Parathyroid adenoma (tissue), 2 donors: ENCODE measurements around the gene HIRIP3.

Experiments
- H2AFZ ChIP-seq: fragments of 300-600 bp; sonication (generic); one replicate; pipeline ENCODE4 v1.7.0; 2017; ENCODE audit warnings: antibody characterized with exemption, mild to moderate bottlenecking
- H3K27ac ChIP-seq: fragments of 300-600 bp; sonication (generic); one replicate; pipeline ENCODE4 v1.7.0; 2017
- H3K27me3 ChIP-seq: fragments of 300-600 bp; sonication (generic); one replicate; pipeline ENCODE4 v1.7.0; 2017; ENCODE audit warnings: low read length; ENCODE audit not compliant: control insufficient read depth, insufficient read depth
- H3K36me3 ChIP-seq: fragments of 300-600 bp; sonication (generic); one replicate; pipeline ENCODE4 v1.7.0; 2017; ENCODE audit warnings: low read length; ENCODE audit not compliant: control insufficient read depth, insufficient read depth
- H3K4me1 ChIP-seq: fragments of 300-600 bp; sonication (generic); one replicate; pipeline ENCODE4 v1.7.0; 2017; ENCODE audit warnings: control low read depth
- H3K4me2 ChIP-seq: fragments of 300-600 bp; sonication (generic); one replicate; pipeline ENCODE4 v1.7.0; 2017; ENCODE audit warnings: low read length
- H3K4me3 ChIP-seq: fragments of 300-600 bp; sonication (generic); one replicate; pipeline ENCODE4 v1.7.0; 2017; ENCODE audit warnings: low read depth, low read length
- H3K79me2 ChIP-seq: fragments of 300-600 bp; sonication (generic); one replicate; pipeline ENCODE4 v1.7.0; 2017; ENCODE audit warnings: control low read depth
- H3K9ac ChIP-seq: fragments of 300-600 bp; sonication (generic); one replicate; pipeline ENCODE4 v1.7.0; 2017; ENCODE audit warnings: mild to moderate bottlenecking
- H3K9me3 ChIP-seq: fragments of 300-600 bp; sonication (generic); one replicate; pipeline ENCODE4 v1.7.0; 2017; ENCODE audit warnings: low read length; ENCODE audit not compliant: control insufficient read depth
- TF ChIP-seq, protein P1 (sequence below): fragments of 300-600 bp; sonication (generic); IDR thresholded peaks from one replicate; pipeline ENCODE4 v1.7.0; 2017; ENCODE audit warnings: antibody characterized with exemption, mild to moderate bottlenecking
- donor health status: primary hyperparathyroidism.

Gene HIRIP3

DNA sequence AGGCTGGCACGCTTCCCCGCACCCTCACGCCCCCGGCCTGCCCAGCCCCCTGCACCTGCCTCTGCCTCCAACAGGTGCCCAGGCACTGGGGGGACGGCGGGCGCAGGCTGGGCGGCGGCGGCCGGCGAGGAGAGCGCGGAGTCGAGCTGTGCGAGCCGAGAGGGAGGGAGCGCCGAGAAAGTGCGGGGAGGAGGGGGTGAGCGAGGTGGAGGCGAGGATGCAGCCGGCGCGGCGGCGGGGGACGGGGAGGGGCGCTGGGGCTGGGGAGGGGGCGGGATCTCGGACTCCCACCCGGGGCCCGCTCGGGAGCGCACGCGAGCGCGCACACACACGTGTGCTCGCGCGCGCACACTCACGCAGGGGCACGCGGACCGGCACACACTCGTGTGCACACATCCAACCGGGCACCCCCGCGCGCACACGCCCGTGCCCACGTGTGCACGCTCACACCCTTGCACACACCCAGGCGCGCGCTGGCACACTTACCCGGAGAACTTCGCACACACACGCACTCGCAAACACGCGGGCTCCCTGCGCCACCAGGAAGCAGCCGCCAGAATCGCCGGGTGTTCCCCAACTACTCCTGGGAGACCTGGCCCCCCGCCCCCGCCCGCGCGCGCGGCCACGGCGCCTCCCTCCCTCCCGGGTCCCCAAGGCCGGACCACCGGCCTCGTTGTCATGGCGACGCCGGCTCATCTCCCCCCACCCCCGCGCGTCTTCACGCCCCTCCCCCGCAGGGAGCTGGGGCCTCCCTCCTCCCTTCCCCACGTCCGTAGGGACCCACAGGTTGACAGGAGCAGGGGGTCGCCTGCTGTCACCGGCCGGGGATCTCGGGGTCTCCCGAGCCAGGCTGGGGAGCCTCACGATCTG, 15.7 kb upstream of the HIRIP3 start, which contains the start of gene DOC2A:
Gene DOC2A (minus strand): TSS at position 184 of the 870 bp plus-strand sequence. CDS start 805 bp downstream, outside the sequence.
- Histone ChIP-seq H2AFZ (peak within 1 kb of the TSS; percentile 11), H3K79me2 (no peaks in the 10 kb centered on the region), H3K36me3 (no peaks in the 10 kb centered on the region), H3K27me3 (peaks cover 4% of the 10 kb centered on the region), H3K9ac (no peak within 1 kb of the TSS), H3K4me2 (peak within 1 kb of the TSS; percentile 49), H3K4me3 (no peak within 1 kb of the TSS), H3K9me3 (no peaks in the 10 kb centered on the region), H3K27ac (no peak within 1 kb of the TSS), H3K4me1 (peaks cover 3% of the 10 kb centered on the region)
- TF ChIP-seq, protein P1, sequence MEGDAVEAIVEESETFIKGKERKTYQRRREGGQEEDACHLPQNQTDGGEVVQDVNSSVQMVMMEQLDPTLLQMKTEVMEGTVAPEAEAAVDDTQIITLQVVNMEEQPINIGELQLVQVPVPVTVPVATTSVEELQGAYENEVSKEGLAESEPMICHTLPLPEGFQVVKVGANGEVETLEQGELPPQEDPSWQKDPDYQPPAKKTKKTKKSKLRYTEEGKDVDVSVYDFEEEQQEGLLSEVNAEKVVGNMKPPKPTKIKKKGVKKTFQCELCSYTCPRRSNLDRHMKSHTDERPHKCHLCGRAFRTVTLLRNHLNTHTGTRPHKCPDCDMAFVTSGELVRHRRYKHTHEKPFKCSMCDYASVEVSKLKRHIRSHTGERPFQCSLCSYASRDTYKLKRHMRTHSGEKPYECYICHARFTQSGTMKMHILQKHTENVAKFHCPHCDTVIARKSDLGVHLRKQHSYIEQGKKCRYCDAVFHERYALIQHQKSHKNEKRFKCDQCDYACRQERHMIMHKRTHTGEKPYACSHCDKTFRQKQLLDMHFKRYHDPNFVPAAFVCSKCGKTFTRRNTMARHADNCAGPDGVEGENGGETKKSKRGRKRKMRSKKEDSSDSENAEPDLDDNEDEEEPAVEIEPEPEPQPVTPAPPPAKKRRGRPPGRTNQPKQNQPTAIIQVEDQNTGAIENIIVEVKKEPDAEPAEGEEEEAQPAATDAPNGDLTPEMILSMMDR: no peak

DNA sequence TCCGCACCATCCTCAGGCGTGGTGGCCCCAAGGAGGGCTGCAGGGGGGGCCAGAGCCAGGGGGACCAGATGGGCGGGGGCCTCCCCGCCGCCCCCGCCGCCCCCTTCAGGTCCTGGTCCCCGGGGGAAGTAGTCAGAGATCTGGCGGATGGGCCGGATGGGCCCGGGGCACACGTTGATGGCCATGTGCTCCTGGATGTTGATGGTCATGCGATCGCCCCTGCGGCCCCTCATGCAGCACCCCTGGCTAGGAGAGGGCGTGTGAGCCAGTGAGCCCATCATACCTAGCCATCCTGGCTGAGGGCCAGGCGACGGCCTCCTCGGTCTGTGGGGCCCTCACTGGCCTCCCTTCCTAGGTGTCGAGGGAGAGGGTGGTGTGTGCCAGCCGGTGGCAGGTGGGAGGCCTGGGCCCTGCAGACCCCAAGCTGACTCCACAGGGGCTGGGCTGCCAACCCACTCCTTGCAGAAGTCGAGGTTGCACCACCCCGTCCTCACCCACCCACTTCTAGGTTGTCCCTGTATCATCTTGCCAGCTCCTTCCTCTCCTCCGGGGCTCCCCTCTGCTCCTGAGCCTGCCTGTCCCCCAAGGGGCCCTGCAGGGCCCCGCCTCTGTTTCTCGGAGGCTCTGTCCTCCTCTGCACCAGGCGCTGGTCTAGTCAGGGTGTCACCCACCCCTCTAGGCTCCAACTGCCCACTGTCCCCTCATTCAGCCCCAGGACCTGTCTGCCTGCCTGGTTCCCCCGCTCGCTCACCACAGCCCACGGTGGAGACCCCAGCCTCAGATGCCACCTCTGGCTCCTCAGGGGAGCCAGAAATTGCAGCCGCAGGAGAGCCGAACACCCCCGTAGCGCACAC, 14.8 kb upstream of the HIRIP3 start:
- no peak overlapping the region for H2AFZ ChIP-seq
- no peaks in the 10 kb centered on the region for H3K36me3 ChIP-seq
- H3K27ac ChIP-seq: no peak overlapping the region
- no peak overlapping the region for H3K9ac ChIP-seq
- H3K9me3 ChIP-seq: no peaks in the 10 kb centered on the region
- H3K4me1 ChIP-seq: peaks cover 3% of the 10 kb centered on the region
- H3K79me2 ChIP-seq: no peaks in the 10 kb centered on the region
- H3K4me2 ChIP-seq: peak overlapping the region; percentile 49
- H3K27me3 ChIP-seq: peaks cover 4% of the 10 kb centered on the region
- H3K4me3 ChIP-seq: no peak overlapping the region
- TF ChIP-seq, protein P1: no peak

- Histone ChIP-seq H3K9me3 (no peaks in the 10 kb centered on the region), H3K4me3 (no peak overlapping the region), H3K27ac (no peak overlapping the region), H3K4me2 (no peak overlapping the region), H3K9ac (no peak overlapping the region), H3K79me2 (no peaks in the 10 kb centered on the region), H3K27me3 (peaks cover 4% of the 10 kb centered on the region), H3K4me1 (peaks cover 3% of the 10 kb centered on the region), H3K36me3 (no peaks in the 10 kb centered on the region), H2AFZ (no peak overlapping the region)
- TF ChIP-seq, protein P1: no peak
These were observed 13.9 kb upstream of the HIRIP3 start for GRCh38 chr16:30009085-30009862.

DNA sequence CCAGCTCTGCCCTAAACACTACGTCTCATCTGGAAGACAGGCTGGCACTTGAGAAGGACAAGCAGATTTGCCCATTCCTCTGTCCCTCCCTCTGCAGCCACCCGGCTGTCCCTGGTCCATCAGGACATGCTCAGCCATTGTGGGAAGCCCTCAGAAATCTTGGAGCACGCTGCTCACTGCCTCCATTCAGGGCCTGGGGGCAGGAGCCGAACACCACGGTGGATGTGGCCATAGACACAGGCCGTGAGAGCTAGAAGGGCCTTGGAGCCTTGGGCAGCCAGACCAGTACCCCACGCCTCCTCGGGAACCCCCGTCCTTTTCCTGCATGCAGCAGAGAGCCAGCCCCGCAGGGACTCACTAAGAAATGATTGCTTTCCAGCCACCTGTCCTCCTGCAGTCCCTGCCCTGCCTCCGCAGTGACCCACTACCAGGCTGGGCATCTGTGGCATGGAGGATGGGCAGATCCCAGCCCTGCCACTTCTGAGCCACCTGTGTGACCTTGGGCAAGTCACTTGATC, 12.0 kb upstream of the HIRIP3 start:
- Histone ChIP-seq H3K27ac (no peak overlapping the region), H3K4me3 (no peak overlapping the region), H3K27me3 (peaks cover 4% of the 10 kb centered on the region), H3K4me2 (no peak overlapping the region), H3K4me1 (peaks cover 3% of the 10 kb centered on the region), H3K9me3 (no peaks in the 10 kb centered on the region), H3K79me2 (no peaks in the 10 kb centered on the region), H2AFZ (no peak overlapping the region), H3K9ac (no peak overlapping the region), H3K36me3 (no peaks in the 10 kb centered on the region)
- TF ChIP-seq, protein P1: no peak
